Activated naive CD8-positive, alpha-beta T cell (primary cell): ENCODE results near the gene ADAMTSL1.

Source experiments
- H3K27ac Mint-ChIP-seq: one replicate; pipeline ENCODE4 v1.8.0; 2021; ENCODE audit warnings: mixed read lengths
- H3K27me3 Mint-ChIP-seq: one replicate; pipeline ENCODE4 v1.8.0; 2021; ENCODE audit warnings: mixed read lengths
- H3K36me3 Mint-ChIP-seq: one replicate; pipeline ENCODE4 v1.8.0; 2021; ENCODE audit warnings: mixed read lengths
- H3K4me1 Mint-ChIP-seq: one replicate; pipeline ENCODE4 v1.8.0; 2021; ENCODE audit warnings: low read depth, mixed read lengths
- H3K4me3 Mint-ChIP-seq: one replicate; pipeline ENCODE4 v1.8.0; 2021; ENCODE audit warnings: mild to moderate bottlenecking, mixed read lengths
- H3K9me3 Mint-ChIP-seq: one replicate; pipeline ENCODE4 v1.8.0; 2021; ENCODE audit warnings: low read depth, mixed read lengths

ADAMTSL1 gene

GRCh38 chr9:18786911-18787650 is 313.1 kb downstream of the ADAMTSL1 start:
- Mint-ChIP-seq H3K9me3 (no peaks in the 10 kb centered on the region), H3K36me3 (no peaks in the 10 kb centered on the region), H3K27ac (no peak overlapping the region), H3K27me3 (no peaks in the 10 kb centered on the region), H3K4me1 (no peaks in the 10 kb centered on the region), H3K4me3 (no peak overlapping the region)

GRCh38 chr9:18788256-18788655 is 314.3 kb downstream of the ADAMTSL1 start:
- H3K4me1 Mint-ChIP-seq = no peaks in the 10 kb centered on the region
- no peaks in the 10 kb centered on the region for H3K36me3 Mint-ChIP-seq
- no peaks in the 10 kb centered on the region for H3K9me3 Mint-ChIP-seq
- no peaks in the 10 kb centered on the region for H3K27me3 Mint-ChIP-seq
- no peak overlapping the region for H3K4me3 Mint-ChIP-seq
- no peak overlapping the region for H3K27ac Mint-ChIP-seq

- Mint-ChIP-seq H3K4me1 (no peaks in the 10 kb centered on the region), H3K27ac (no peak overlapping the region), H3K27me3 (peaks cover 1% of the 10 kb centered on the region), H3K9me3 (no peaks in the 10 kb centered on the region), H3K36me3 (no peaks in the 10 kb centered on the region), H3K4me3 (no peak overlapping the region)
Measured at GRCh38 chr9:18791074-18791473, 317.1 kb downstream of the ADAMTSL1 start.

- Mint-ChIP-seq H3K4me3 (no peak overlapping the region), H3K9me3 (no peaks in the 10 kb centered on the region), H3K4me1 (no peaks in the 10 kb centered on the region), H3K36me3 (no peaks in the 10 kb centered on the region), H3K27me3 (peaks cover 1% of the 10 kb centered on the region), H3K27ac (no peak overlapping the region)
Measured at GRCh38 chr9:18793122-18793521, 319.2 kb downstream of the ADAMTSL1 start.

GRCh38 chr9:18795947-18796671 is 322.2 kb downstream of the ADAMTSL1 start:
- Mint-ChIP-seq H3K36me3 (no peaks in the 10 kb centered on the region), H3K4me1 (no peaks in the 10 kb centered on the region), H3K4me3 (no peak overlapping the region), H3K27ac (no peak overlapping the region), H3K9me3 (no peaks in the 10 kb centered on the region), H3K27me3 (peaks cover 3% of the 10 kb centered on the region)

GRCh38 chr9:18796696-18797270 is 322.8 kb downstream of the ADAMTSL1 start:
- peaks cover 3% of the 10 kb centered on the region for H3K27me3 Mint-ChIP-seq
- no peak overlapping the region for H3K27ac Mint-ChIP-seq
- no peaks in the 10 kb centered on the region for H3K9me3 Mint-ChIP-seq
- H3K4me3 Mint-ChIP-seq = no peak overlapping the region
- H3K36me3 Mint-ChIP-seq = no peaks in the 10 kb centered on the region
- no peaks in the 10 kb centered on the region for H3K4me1 Mint-ChIP-seq

- no peak overlapping the region for H3K27ac Mint-ChIP-seq
- no peaks in the 10 kb centered on the region for H3K9me3 Mint-ChIP-seq
- no peaks in the 10 kb centered on the region for H3K36me3 Mint-ChIP-seq
- H3K27me3 Mint-ChIP-seq = peaks cover 3% of the 10 kb centered on the region
- H3K4me1 Mint-ChIP-seq = no peaks in the 10 kb centered on the region
- H3K4me3 Mint-ChIP-seq = no peak overlapping the region
Measured at GRCh38 chr9:18798106-18798505, 324.2 kb downstream of the ADAMTSL1 start.

- Mint-ChIP-seq H3K36me3 (no peaks in the 10 kb centered on the region), H3K27me3 (peaks cover 3% of the 10 kb centered on the region), H3K4me1 (no peaks in the 10 kb centered on the region), H3K9me3 (no peaks in the 10 kb centered on the region), H3K27ac (no peak overlapping the region), H3K4me3 (no peak overlapping the region)
Measured at GRCh38 chr9:18798508-18799290, 324.7 kb downstream of the ADAMTSL1 start.

- Mint-ChIP-seq H3K4me1 (no peaks in the 10 kb centered on the region), H3K4me3 (no peak overlapping the region), H3K9me3 (no peaks in the 10 kb centered on the region), H3K27ac (no peak overlapping the region), H3K36me3 (no peaks in the 10 kb centered on the region), H3K27me3 (peaks cover 3% of the 10 kb centered on the region)
Measured at GRCh38 chr9:18799428-18799827, 325.5 kb downstream of the ADAMTSL1 start.

GRCh38 chr9:18800579-18800978 is 326.6 kb downstream of the ADAMTSL1 start:
- H3K4me1 Mint-ChIP-seq = no peaks in the 10 kb centered on the region
- no peak overlapping the region for H3K4me3 Mint-ChIP-seq
- H3K36me3 Mint-ChIP-seq = no peaks in the 10 kb centered on the region
- no peaks in the 10 kb centered on the region for H3K9me3 Mint-ChIP-seq
- H3K27me3 Mint-ChIP-seq = peaks cover 2% of the 10 kb centered on the region
- no peak overlapping the region for H3K27ac Mint-ChIP-seq

- Mint-ChIP-seq H3K36me3 (peaks cover 2% of the 10 kb centered on the region), H3K4me3 (no peak overlapping the region), H3K4me1 (no peaks in the 10 kb centered on the region), H3K27ac (no peak overlapping the region), H3K27me3 (peaks cover 3% of the 10 kb centered on the region), H3K9me3 (no peaks in the 10 kb centered on the region)
Measured at GRCh38 chr9:18805386-18805785, 331.4 kb downstream of the ADAMTSL1 start.

GRCh38 chr9:18806232-18807080 is 332.5 kb downstream of the ADAMTSL1 start:
- H3K36me3 Mint-ChIP-seq = peaks cover 2% of the 10 kb centered on the region
- H3K4me3 Mint-ChIP-seq = no peak overlapping the region
- H3K27me3 Mint-ChIP-seq = peaks cover 3% of the 10 kb centered on the region
- H3K4me1 Mint-ChIP-seq = no peaks in the 10 kb centered on the region
- no peak overlapping the region for H3K27ac Mint-ChIP-seq
- H3K9me3 Mint-ChIP-seq = no peaks in the 10 kb centered on the region

- Mint-ChIP-seq H3K36me3 (peaks cover 2% of the 10 kb centered on the region), H3K4me1 (no peaks in the 10 kb centered on the region), H3K27me3 (peaks cover 3% of the 10 kb centered on the region), H3K9me3 (no peaks in the 10 kb centered on the region), H3K4me3 (no peak overlapping the region), H3K27ac (no peak overlapping the region)
Measured at GRCh38 chr9:18810581-18810980, 336.6 kb downstream of the ADAMTSL1 start.

GRCh38 chr9:18811171-18811570 is 337.2 kb downstream of the ADAMTSL1 start:
- peaks cover 2% of the 10 kb centered on the region for H3K36me3 Mint-ChIP-seq
- no peaks in the 10 kb centered on the region for H3K9me3 Mint-ChIP-seq

More at GRCh38 chr9:18811171-18811570, 337.2 kb downstream of the ADAMTSL1 start:
- no peak overlapping the region for H3K4me3 Mint-ChIP-seq
- H3K27me3 Mint-ChIP-seq = peaks cover 3% of the 10 kb centered on the region
- H3K4me1 Mint-ChIP-seq = no peaks in the 10 kb centered on the region
- no peak overlapping the region for H3K27ac Mint-ChIP-seq
